Stimulated activated CD4-positive, alpha-beta T cell treated with anti-CD3 and anti-CD28 coated beads, Interleukin-12 subunit alpha, Interleukin-12 subunit beta, amount 100 ng/mL, for 24 hours (primary cell): ENCODE results near the gene TTLL11.
"Not testable (repeated sequence)": the region's sequence is repeated elsewhere in the genome, so short reads cannot be mapped to it uniquely, and the experiment has no call there.

Experiments used
- DNase-seq, 2 experiments: peaks; one replicate each; pipeline ENCODE4 v3.0.0-alpha.2; 2020; ENCODE audit warnings: low read depth in 2 of 2

Gene TTLL11

DNA sequence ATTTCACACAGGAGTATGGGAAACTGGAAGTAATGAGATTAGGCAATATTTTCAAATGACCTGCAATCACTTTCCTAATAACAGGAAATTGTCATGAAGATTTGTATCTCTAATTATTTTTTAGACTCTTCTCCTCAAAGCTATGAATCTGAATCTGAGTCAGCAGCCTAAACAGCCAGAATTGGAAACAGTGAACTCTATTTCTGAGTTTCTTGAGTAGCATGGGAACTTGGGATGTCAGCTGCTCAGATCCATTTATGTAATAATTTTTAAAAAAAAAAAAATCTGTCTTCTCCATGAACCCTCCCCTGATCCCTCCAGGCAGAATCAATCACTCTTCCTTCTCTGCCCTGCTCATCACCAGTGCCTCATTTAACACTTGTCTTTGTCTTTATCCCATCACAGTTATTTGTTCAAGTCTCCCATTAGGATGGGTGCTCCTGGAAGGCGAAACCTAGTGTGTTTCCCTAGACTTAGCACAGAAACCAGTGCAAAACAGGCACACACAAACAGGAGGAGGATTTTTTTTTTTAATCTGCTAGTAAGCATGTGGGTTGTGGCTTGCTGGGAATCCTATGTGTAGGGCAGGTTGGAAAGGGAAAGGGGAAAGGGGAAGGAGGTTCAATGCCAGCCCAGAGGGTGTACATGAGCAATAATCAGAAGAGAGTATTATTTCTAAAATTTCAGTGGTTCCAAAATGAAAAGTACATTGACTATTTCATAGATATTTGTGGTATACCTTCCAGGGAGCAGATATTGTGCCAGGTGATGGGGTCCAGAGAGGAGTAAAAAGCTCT lies 186.8 kb downstream of the TTLL11 start:
- DNase-seq = no peak

DNA sequence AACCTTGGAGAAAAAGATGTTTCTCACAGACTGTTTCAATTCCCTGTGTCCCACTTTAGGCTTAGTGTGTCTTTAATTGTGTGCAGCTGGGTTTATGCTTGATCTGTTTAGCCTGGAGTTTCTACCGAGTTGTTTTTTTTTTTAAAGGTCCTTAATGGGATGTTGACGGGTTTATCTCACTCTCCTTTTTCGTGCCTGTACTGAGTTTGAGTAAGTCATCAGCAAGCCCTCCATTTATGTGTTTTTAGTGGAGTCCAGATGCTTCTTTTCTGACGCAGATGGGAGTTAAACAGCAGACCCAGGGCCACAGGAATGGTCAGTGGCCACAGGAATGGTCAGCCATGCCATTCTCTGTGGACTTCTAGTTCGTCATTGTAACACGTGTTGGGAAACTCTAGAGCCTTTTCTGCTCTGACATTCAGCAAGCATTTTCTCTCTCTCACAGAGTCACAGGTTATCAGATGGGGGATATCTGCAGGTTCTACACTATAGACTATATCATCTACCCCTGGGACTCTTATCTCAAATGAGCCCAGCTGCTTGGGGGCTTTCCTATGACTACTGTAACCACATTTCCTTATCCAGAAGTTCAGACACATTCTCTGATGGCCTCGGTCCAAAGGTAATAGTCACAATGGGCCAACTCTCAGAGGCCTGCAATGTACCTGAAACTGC lies 190.5 kb downstream of the TTLL11 start:
- DNase-seq = no peak

DNA sequence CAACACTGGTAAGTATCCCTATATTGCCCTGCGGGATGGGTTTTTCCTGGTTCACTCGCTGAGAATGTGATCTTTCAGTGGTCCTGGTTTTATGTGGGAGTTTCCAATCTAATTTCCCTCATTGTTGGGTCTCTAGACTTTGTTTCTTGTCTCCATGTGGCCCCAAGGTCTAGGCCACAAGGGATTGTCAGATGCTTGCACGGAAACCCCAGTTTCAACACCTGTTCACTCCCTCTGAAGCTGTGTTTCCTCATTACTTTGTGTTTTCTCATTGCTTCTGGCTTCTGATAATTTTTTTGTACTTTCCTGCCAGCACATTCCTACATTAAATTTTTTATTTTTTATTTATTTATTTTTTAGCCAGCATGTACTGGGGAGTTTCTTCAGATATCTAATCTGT lies 191.5 kb downstream of the TTLL11 start:
- DNase-seq = no peak

DNA sequence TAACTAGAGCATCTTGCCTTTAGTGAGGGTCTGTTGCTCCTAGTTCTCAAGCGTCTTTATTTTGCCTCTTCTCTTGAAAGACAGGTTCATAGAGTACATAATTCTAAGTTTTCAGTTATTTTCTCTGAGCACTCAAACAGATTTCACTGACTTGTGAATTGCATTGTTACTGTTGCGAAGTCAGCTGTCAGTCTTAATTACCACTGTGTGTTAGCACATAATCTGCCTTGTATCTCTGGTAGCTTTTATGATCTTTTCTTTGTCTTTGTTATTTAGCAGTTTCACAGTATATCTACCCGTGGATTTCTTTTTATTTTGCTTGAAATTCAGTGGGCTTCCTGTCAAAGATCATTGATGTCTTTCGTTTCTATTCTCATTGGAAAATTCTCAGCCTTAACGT lies 192.9 kb downstream of the TTLL11 start:
- no peak for DNase-seq

DNA sequence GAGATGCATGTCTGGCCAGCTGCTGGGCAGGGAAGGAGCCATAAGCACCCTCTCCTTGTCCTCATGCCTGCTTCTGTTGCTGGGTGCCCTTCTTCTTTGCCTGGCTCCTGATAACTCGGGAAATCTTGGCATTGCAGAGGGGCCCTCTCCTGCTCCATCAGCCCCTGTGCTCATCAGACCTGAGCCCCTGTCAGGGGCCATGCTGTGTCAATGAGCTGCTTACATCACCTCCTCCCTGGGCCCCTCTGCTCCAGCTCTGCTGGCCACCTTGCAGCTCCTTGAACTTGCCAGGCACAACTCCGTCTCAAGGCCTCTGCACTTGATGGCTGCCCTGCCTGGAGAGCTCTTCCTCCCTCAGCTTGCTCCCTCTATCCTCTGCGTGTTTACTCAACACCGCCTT lies 194.3 kb downstream of the TTLL11 start:
- no peak for DNase-seq

DNA sequence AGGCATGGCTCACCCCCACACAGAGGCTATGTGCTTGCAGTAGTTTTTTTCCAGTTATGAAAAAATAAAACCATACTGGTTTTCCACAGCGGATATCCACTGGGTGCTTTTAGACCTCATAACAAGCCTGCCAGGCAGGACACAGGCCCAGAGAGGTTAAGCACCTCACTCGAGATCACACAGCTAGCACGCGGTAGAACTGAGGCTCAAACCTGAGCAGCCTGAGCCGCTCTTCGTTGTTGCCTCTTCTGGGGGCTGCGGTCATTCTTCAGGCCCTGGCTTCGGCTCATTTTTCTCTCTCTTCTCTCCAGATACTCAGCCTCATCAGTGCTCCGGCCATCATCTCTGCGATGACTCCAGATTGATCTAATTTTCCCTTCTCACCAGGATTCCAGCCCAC lies 196.0 kb downstream of the TTLL11 start:
- DNase-seq = no peak

DNA sequence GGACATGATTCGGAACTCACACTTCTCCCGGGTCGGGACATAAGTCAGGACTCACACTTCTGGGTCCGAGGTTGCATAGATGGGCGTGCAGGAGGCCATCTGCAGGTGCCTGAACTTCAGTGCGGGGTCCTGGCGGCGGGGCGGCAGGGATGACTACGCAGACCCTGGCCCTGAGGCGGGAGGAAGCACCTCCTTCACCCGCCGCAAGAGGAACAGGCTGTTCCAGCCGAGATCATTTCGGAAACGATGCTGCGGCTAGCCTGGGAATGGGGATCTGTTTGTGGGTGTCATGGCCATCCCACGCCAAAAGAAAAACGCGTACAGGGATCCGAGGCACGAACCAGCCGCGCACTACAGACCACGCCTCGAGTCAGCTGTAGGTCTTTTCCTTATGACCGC lies 196.6 kb downstream of the TTLL11 start:
- no peak for DNase-seq

DNA sequence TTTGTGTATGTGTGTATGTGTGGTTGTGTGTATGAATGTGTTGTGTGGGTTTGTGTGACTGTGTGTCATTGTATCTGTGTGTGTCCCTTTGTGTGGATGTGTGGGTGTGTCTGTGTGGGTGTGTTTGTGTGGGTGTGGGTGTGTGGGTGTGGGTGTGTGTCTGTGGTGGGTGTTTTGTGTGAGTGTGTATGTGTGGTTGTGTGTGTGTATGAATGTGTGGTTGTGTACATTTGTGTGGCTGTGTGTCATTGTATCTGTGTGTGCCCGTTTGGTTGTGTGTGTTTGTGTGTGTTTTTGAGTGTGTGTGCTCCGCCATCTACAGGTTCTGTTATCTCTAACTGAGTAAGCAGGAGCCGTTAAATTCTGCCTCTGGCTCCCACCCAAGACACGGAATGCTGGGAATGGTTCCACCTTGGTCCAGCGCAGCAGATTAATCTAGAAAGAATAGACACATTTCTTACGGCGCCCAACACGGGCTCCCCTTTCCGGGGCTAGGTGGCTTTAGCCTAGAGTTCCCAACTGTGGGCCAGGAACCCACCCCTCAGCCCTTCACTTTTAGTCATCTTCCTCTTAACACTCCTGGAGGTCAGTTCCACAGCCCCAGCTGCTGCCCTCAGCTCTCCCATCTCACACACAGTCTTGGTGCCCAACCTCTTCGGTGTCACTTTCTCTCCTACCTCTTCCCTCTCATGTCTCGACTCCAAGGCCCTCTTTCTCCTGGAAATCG lies 197.1 kb downstream of the TTLL11 start:
- no peak for DNase-seq

DNA sequence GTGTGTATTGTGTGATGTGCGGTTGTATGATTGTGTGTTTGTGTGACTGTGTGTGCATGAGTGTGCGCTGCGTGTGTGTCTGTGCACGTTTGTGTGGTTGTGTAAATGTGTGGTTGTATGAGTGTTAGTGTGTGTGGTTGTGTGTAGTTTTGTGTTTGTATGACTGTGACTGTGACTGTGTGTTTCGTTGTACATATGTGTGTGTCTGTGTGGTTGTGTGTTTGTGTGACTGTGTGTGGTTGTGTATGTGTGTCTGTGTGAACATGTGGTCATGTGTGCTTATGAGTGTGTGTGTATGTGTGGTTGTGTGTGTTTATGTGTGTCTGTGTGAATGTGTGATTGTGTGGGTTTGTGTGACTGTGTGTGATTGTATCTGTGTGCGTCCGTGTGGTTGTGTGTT lies 197.8 kb downstream of the TTLL11 start:
- no peak for DNase-seq

DNA sequence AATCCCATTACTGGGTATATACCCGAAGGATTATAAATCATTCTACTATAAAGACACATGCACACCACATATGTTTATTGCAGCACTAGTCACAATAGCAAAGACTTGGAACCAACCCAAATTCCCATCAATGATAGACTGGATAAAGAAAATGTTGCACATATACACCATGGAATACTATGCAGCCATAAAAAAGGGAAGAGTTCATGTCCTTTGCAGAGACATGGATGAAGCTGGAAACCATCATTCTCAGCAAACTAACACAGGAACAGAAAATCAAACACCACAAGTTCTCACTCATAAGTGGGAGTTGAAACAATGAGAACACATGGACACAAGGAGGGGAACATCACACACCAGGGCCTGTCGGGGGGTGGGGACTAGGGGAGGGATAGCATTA lies 198.7 kb downstream of the TTLL11 start:
- not testable (repeated sequence) for DNase-seq

DNA sequence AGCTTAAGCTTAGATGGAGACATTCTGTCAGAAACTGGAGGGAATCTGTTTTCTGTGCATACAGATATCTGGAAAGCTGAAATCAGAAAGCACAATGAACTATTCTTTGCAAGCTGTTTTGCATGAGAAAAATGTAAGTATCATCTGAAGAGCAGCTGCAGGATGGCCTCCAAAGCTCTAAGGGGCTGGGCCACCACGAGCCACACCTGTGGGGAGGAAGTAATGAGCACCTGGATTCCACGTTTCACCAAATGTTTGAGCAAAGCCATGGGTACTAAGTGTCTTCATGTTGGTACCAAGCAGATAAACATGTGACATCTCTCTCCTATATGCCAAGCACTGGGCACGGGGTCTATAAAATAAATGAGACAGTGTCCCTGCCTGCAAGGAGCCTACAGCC lies 199.3 kb downstream of the TTLL11 start:
- DNase-seq = no peak

DNA sequence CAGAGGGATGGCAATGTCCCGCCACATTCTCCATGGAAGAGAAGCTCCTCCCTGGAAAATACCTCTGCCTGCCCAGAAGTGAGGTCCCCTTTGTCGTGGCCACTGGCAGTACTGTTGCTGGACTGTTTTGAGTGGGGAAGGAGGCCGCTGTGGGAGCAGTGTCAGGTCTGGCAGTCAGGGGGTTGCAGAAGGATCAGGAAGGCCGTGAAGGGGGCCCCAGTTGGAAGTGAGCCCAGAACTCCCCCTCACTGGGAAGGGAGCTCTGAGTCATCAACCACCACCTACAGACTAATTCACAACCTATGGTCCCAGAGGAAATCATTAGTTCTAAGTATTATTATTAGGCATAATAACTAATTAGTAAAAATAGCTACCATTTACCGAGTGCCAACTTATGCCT lies 200.4 kb downstream of the TTLL11 start:
- DNase-seq = no peak

DNA sequence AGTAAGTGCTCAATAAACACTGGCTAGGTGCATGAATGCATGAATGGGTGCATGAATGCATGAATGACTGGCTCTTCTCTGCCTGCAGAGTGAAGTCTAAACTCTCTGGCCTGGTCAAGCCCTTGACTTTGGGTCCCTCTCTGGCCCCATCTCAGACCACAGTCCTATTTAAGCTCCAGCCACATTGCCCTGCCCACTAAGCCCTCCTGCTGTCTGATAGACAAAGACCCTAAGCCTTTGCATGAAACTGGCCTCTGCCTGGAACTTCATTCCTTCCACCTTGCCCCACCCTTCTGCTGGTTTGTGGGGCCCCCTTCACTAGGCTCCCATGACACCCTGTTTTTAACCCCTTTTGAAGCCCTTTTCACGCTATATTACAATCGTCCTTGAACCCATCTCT lies 202.4 kb downstream of the TTLL11 start:
- no peak for DNase-seq

DNA sequence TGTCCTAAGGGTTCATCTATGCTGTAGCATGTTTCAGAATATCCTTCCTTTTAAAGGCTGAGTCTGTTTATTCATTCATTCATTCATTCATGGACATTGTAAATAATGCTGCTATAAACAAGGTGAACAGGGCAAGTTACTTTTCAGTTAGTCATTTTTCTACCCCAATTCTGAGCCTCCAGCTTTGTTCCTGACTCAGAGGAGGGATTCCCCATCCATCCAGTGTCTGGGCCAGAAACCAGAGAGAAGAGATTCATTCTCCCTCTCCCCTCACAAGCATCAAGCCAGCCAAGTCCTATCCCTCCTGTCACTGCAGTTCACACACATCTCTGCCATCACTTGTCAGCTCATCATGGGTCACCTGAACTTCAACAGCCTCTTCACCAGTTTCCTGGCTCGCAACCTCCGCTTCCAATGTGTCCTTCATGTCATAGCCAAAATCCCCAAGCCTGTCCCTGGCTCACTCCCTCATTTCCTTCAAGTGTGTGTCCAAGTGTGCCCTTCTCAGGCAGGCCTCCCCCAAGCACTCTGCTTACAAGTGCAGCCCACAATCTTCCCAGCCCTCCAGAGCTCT lies 203.0 kb downstream of the TTLL11 start:
- no peak for DNase-seq

DNA sequence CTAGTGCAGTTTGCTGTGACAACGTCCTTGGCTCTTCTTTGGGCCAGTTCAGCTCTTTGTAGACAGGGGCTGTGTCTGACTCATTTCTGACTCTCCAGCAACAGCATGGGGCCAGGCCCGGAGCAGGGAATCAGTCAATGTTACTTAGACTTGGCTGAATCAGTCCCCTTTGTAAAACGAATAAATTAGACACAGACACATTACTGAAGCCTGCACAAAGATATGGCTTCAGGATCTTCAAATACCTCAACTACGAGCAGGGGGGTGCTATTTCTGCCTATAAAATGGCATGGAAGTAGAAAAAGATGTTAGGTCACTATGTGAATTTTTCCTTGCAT lies 204.7 kb downstream of the TTLL11 start:
- no peak for DNase-seq

DNA sequence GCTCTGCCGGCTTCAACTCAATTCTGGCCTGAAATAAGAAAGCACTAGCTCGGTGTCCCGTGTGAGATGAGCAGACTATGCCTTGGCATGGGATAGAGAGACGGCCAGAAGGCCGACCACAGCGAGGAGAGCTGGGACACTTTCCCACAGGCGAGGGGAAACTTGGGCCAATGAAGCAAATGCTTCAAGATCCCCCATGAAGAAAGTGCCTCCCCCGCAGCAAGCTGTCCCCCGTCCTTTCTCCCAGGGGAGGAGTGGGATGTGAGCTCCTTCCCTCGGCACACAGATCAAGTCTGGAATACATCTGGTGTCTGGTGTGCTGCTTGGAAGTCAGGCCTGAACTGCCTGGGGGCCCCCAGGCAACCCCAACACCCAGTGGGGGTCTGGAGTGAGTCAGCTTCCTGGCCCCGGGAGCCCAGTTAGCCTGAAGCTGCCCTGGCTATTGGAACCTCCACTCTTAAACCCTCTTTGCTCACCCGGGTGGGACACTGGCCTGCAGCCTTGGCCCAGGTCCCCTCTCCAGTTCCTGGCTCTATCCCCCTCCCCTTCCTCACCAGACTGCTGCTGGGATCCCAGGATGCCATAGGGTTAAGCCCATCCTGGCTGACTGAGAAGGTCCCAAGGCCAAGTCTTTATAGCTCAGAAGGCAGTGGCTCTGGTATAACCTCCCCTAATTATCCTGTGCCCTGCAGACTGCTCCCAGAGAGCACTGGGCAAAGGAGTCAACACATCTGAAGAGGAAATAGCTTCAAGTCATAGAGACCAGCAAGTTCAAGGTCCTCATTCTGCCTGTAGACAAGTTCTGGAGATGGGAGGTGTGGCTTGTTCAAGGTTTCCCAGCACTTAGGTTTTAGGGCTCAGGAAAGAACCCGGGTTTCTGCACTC lies 205.3 kb downstream of the TTLL11 start:
- DNase-seq = no peak

DNA sequence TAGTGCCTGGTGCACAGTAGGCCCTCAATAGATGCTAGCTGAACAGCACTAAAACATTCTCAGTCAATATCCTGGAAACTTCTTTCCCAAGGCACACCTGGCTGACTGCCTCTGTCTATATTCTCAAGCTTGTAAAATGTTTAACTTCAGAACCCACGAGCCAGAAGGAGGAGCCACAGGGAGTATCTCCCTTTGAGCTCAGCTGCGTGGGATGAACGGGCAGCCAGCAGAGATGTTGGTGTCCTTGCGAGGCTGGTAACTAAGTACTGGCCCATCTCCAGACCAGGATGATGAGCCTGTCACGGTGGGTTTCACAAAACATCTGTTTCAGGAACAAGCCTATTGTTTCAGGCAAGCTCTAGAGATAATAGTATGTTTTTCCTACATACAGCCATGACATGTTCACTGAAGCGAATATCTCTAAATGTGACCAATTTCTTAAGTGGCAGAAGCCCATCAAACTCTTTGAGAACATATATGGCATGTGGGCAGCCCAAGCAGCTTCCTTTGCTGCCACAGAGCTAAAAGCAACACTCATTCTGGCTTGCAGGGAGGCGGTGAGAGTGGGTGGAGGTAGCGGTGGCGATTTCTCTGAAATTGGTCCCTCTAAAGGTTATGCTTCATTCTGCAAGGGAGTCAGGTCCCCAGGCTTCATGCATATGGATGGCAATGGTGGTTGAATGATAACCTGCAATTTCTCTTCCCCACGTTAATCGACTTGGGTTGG lies 206.2 kb downstream of the TTLL11 start:
- no peak for DNase-seq

DNA sequence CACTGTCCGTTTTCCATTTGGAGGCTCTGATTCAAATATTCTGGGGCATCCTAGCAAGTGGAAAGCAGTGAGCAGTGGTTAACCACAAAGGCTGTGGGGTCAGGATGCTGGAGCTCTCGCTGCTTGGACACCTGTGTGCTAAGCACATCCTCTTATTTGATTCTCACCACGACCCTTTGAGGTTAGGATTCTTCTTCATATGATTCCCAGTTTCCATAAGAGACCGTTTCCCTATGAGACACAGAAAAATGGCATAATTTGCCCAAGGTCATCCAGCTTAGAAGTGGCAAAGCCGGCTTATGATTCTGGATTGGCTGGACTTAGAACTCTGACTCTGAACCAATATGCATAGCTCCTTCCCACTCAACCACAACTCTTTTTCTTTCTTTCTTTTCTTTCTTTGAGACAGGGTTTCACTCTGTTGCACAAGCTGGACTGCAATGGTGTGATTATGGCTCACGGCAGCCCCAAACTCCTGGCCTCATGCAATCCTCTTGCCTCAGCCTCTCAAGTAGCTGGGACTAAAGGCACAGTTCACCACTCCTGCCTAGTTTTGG lies 207.7 kb downstream of the TTLL11 start:
- no peak for DNase-seq

DNA sequence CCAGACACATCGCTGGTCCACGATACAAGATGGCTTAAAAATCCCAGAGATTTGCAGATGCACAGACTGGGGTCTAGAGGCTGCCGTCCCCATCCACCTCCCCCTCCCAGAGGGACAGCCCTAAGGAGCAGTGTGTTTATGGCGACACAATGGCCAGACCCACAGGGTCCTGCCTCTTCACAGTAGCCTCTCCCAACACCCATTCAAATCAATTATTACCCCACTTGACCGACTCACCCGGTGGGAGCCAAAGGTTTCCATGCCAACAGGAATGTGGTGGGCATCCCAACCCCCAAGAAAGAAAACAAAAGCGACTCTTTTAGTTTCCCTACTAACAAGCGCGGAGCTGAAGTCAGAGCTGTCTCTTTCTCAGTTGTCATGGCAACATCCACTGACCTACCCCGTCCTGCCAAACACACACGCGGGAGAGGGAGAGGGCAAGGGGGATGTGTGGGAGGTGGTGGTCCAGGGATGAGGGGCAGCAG lies 209.0 kb downstream of the TTLL11 start:
- DNase-seq = no peak

DNA sequence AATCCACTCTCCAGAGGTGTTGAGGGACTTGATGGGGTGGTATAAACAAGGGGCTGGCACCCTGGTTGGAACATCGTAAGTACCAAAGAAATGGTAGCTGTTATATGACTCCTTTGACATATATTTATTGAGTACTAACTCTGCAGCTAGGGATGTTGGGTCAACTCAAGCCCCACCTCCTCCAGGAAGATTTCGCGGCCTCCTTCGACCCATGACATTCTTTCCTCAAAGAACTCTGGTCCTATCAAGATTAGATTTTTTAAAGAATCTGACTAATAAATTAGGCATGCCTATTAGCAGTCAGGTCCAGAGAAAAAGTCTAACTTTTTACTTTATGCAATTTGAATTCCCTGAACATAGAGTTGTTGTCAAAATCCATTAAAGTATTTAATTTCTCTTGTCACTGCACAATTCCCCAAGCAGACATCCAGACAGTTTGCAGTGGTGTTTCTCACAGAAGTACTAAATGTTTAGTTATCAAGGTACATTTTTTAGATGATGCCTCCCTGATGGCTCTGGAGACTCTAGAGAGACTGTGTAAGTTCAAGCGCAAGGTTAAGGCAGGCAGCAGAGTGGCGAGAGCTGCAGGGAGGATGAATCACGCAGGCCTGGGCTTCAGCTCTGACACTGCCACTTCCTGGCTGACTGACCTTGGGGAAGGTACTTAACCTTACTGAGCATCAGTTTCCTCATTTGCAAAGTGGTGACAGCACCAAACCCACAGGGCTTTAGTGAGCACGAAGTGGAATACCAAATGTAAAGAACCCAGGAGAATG lies 209.6 kb downstream of the TTLL11 start:
- no peak for DNase-seq
